ENCODE measurements around the gene GNGT1. TPM values are rescaled to one million over a fixed set of nuclear protein-coding genes. Genes with fewer than 3 reads are reported as not detected.
"Not testable (repeated sequence)": the region's sequence is repeated elsewhere in the genome, so short reads cannot be mapped to it uniquely, and the experiment has no call there.

GNGT1 gene
- polyA plus RNA-seq, 1 donor from 2014 or later = not detected

DNA sequence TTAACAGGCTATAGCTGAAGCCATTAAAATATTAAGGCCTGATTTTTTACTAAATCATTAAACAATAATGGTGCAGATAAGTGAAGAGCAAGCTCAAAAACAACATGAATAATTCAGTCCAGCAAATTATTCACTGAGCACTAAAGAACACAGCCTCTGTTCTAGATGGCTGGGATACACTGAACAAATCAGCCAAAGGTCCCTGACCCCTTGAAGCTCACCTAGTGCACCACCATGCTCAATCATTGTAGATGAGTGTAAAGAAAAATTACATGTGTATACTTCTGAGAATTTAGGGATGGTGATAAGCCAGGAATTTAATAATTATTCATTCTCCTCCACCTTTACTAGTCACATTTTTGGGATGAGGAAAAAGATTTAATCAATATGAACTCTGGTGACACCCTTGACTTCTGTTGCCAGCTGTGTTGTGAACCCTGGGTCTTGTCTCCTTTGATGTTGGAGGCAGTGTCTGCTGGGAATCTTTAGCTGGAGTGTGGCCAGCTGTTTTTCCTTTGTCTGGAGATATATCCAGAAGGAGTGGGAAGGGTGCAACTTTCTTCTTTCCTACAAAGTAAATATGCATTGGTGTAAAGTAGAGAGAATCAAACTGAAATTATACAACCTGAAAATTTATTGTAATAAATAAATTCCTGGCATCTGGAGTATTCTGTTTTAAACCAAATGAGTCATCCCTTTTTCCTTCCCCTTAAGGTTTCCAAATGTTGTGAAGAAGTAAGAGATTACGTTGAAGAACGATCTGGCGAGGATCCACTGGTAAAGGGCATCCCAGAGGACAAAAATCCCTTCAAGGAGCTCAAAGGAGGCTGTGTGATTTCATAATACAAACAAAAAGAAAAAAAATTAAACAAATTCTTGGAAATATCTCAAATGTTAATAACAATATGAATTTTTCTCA lies 4.0 kb downstream of the GNGT1 start:
- Histone ChIP-seq H3K27ac (ENCODE audit: low read length) (no peak overlapping the region), H3K9me2 (ENCODE audit: insufficient read depth, low read length) (no peaks in the 10 kb centered on the region), H3K79me2 (replicated peaks; ENCODE audit: insufficient read depth, low read length) (no peaks in the 10 kb centered on the region), H2AFZ (ENCODE audit: low read depth, low read length) (no peak overlapping the region), H4K20me1 (ENCODE audit: insufficient read depth) (no peaks in the 10 kb centered on the region), H3K4me2 (ENCODE audit: low read length) (no peak overlapping the region), H3K9me3 (ENCODE audit: low read length) (no peaks in the 10 kb centered on the region), H3K9ac (ENCODE audit: low read length) (no peak overlapping the region), H3K4me3 (ENCODE audit: low read length) (no peak overlapping the region), H3K27me3 (ENCODE audit: insufficient read depth, low read depth, low read length) (no peaks in the 10 kb centered on the region), H3K36me3 (ENCODE audit: insufficient read depth, low read length) (no peaks in the 10 kb centered on the region), H3F3A (ENCODE audit: insufficient read depth, low read length, poor library complexity, severe bottlenecking) (no peaks in the 10 kb centered on the region)
- TF ChIP-seq POLR2AphosphoS5 (IDR thresholded peaks at IDR 0.05) (no peak), EP300 (conservative IDR thresholded peaks at IDR 0.05; ENCODE audit: poor library complexity, severe bottlenecking) (no peak), EZH2 (IDR thresholded peaks at IDR 0.05; ENCODE audit: borderline replicate concordance, insufficient read depth, low read length, poor library complexity, severe bottlenecking) (no peak), CTCF (IDR thresholded peaks at IDR 0.05; ENCODE audit: poor library complexity, severe bottlenecking) (no peak), MXI1 (conservative IDR thresholded peaks at IDR 0.05; ENCODE audit: poor library complexity, severe bottlenecking) (no peak), RAD21 (conservative IDR thresholded peaks at IDR 0.05) (no peak), TAF1 (IDR thresholded peaks at IDR 0.05; ENCODE audit: low read depth) (no peak), SMC3 (conservative IDR thresholded peaks at IDR 0.05; ENCODE audit: poor library complexity) (no peak)
- TF ChIP-seq, protein P1, sequence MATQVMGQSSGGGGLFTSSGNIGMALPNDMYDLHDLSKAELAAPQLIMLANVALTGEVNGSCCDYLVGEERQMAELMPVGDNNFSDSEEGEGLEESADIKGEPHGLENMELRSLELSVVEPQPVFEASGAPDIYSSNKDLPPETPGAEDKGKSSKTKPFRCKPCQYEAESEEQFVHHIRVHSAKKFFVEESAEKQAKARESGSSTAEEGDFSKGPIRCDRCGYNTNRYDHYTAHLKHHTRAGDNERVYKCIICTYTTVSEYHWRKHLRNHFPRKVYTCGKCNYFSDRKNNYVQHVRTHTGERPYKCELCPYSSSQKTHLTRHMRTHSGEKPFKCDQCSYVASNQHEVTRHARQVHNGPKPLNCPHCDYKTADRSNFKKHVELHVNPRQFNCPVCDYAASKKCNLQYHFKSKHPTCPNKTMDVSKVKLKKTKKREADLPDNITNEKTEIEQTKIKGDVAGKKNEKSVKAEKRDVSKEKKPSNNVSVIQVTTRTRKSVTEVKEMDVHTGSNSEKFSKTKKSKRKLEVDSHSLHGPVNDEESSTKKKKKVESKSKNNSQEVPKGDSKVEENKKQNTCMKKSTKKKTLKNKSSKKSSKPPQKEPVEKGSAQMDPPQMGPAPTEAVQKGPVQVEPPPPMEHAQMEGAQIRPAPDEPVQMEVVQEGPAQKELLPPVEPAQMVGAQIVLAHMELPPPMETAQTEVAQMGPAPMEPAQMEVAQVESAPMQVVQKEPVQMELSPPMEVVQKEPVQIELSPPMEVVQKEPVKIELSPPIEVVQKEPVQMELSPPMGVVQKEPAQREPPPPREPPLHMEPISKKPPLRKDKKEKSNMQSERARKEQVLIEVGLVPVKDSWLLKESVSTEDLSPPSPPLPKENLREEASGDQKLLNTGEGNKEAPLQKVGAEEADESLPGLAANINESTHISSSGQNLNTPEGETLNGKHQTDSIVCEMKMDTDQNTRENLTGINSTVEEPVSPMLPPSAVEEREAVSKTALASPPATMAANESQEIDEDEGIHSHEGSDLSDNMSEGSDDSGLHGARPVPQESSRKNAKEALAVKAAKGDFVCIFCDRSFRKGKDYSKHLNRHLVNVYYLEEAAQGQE (IDR thresholded peaks at IDR 0.05; ENCODE audit: borderline replicate concordance) = no peak

DNA sequence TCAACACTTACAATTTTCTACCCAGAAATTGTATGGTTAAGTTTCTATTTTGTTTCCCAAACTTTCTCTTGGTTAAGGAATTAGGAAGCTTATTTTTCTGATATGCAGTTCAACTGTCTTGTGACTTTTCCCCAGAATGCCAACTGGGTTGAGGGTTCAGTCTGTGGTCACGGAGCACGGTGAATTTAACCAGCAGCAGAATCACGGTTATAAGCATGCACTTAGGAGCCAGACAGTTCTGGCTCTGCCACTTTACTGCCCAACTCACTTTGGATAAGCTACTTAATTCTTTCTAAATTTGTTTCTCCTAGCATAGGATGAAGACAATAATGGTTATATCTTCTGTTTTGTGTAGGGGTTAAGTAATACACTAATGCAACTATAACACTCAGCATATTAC lies 4.9 kb downstream of the GNGT1 start:
- H3K4me2 ChIP-seq (ENCODE audit: low read length); H3K9me3 ChIP-seq (ENCODE audit: low read length); H3K9ac ChIP-seq (ENCODE audit: low read length); H3K4me3 ChIP-seq (ENCODE audit: low read length); H3F3A ChIP-seq (ENCODE audit: insufficient read depth, low read length, poor library complexity, severe bottlenecking); H2AFZ ChIP-seq (ENCODE audit: low read depth, low read length); H3K36me3 ChIP-seq (ENCODE audit: insufficient read depth, low read length); H3K27me3 ChIP-seq (ENCODE audit: insufficient read depth, low read depth, low read length); H3K79me2 ChIP-seq (replicated peaks; ENCODE audit: insufficient read depth, low read length); H4K20me1 ChIP-seq (ENCODE audit: insufficient read depth); H3K27ac ChIP-seq (ENCODE audit: low read length); H3K9me2 ChIP-seq (ENCODE audit: insufficient read depth, low read length): not testable (repeated sequence)

GRCh38 chr7:93911661-93912060 lies 5.3 kb downstream of the GNGT1 start:
- not testable (repeated sequence) for H3K9me3 ChIP-seq (ENCODE audit: low read length); H3F3A ChIP-seq (ENCODE audit: insufficient read depth, low read length, poor library complexity, severe bottlenecking); H3K36me3 ChIP-seq (ENCODE audit: insufficient read depth, low read length); H3K9me2 ChIP-seq (ENCODE audit: insufficient read depth, low read length); H3K27me3 ChIP-seq (ENCODE audit: insufficient read depth, low read depth, low read length); H2AFZ ChIP-seq (ENCODE audit: low read depth, low read length); H4K20me1 ChIP-seq (ENCODE audit: insufficient read depth); H3K4me2 ChIP-seq (ENCODE audit: low read length); H3K79me2 ChIP-seq (replicated peaks; ENCODE audit: insufficient read depth, low read length); H3K9ac ChIP-seq (ENCODE audit: low read length); H3K4me3 ChIP-seq (ENCODE audit: low read length); H3K27ac ChIP-seq (ENCODE audit: low read length)
